Activated naive CD8-positive, alpha-beta T cell treated with anti-CD3 and anti-CD28 coated beads, Interleukin-2, amount 50 U/mL, for 24 hours (primary cell): ENCODE results near the gene SPAG16.
"Not testable (repeated sequence)": the region's sequence is repeated elsewhere in the genome, so short reads cannot be mapped to it uniquely, and the experiment has no call there.

Experiments used
- ATAC-seq: fragments of 150-1000 bp; cut with Tn5 transposase; one replicate; pipeline ENCODE4 v1.10.0; 2021
- DNase-seq: peaks from one replicate; pipeline ENCODE4 v3.0.0; 2021
- H3K27ac Mint-ChIP-seq: one replicate; pipeline ENCODE4 v1.8.0; 2021; ENCODE audit warnings: mild to moderate bottlenecking, mixed read lengths
- H3K27me3 Mint-ChIP-seq: one replicate; pipeline ENCODE4 v1.8.0; 2021; ENCODE audit warnings: mixed read lengths
- H3K36me3 Mint-ChIP-seq: one replicate; pipeline ENCODE4 v1.8.0; 2021; ENCODE audit warnings: low read depth, mixed read lengths
- H3K4me1 Mint-ChIP-seq: one replicate; pipeline ENCODE4 v1.8.0; 2021; ENCODE audit warnings: mixed read lengths
- H3K4me3 Mint-ChIP-seq: one replicate; pipeline ENCODE4 v1.8.0; 2021; ENCODE audit warnings: mild to moderate bottlenecking, moderate library complexity, mixed read lengths
- H3K9me3 Mint-ChIP-seq: one replicate; pipeline ENCODE4 v1.8.0; 2021; ENCODE audit warnings: mixed read lengths

SPAG16 gene

GRCh38 chr2:213703406-213704098, 419.3 kb downstream of the SPAG16 start:
- Mint-ChIP-seq H3K27me3 (no peaks in the 10 kb centered on the region), H3K4me1 (no peaks in the 10 kb centered on the region), H3K36me3 (no peaks in the 10 kb centered on the region), H3K4me3 (no peak overlapping the region), H3K27ac (no peak overlapping the region), H3K9me3 (peaks cover 8% of the 10 kb centered on the region)
- no peak for DNase-seq
- ATAC-seq = no peak

- Mint-ChIP-seq H3K4me3 (no peak overlapping the region), H3K27me3 (no peaks in the 10 kb centered on the region), H3K9me3 (peaks cover 4% of the 10 kb centered on the region), H3K36me3 (no peaks in the 10 kb centered on the region), H3K27ac (no peak overlapping the region), H3K4me1 (no peaks in the 10 kb centered on the region)
- ATAC-seq (no peak), DNase-seq (no peak)
These were observed 425.9 kb downstream of the SPAG16 start for GRCh38 chr2:213710164-213710563.

- not testable (repeated sequence) for DNase-seq, H3K4me1 Mint-ChIP-seq, ATAC-seq, H3K27ac Mint-ChIP-seq, H3K36me3 Mint-ChIP-seq, H3K9me3 Mint-ChIP-seq, H3K27me3 Mint-ChIP-seq, H3K4me3 Mint-ChIP-seq
These were observed 434.1 kb downstream of the SPAG16 start for GRCh38 chr2:213718411-213718810.

- Mint-ChIP-seq H3K27me3 (no peaks in the 10 kb centered on the region), H3K9me3 (peaks cover 9% of the 10 kb centered on the region), H3K27ac (no peak overlapping the region), H3K36me3 (no peaks in the 10 kb centered on the region), H3K4me3 (no peak overlapping the region), H3K4me1 (no peaks in the 10 kb centered on the region)
- ATAC-seq (no peak), DNase-seq (no peak)
These were observed 438.3 kb downstream of the SPAG16 start for GRCh38 chr2:213722565-213722964.

- H3K4me3 Mint-ChIP-seq = no peak overlapping the region
- no peaks in the 10 kb centered on the region for H3K27me3 Mint-ChIP-seq
- H3K9me3 Mint-ChIP-seq = peaks cover 9% of the 10 kb centered on the region
- H3K27ac Mint-ChIP-seq = no peak overlapping the region
- DNase-seq (no peak), ATAC-seq (no peak)
- H3K4me1 Mint-ChIP-seq = no peaks in the 10 kb centered on the region
- no peaks in the 10 kb centered on the region for H3K36me3 Mint-ChIP-seq
These were observed 438.8 kb downstream of the SPAG16 start for GRCh38 chr2:213723041-213723560.

GRCh38 chr2:213723707-213724106, 439.4 kb downstream of the SPAG16 start:
- Mint-ChIP-seq H3K4me3 (no peak overlapping the region), H3K4me1 (no peaks in the 10 kb centered on the region), H3K9me3 (peaks cover 9% of the 10 kb centered on the region), H3K27ac (no peak overlapping the region), H3K27me3 (no peaks in the 10 kb centered on the region), H3K36me3 (no peaks in the 10 kb centered on the region)
- DNase-seq (no peak), ATAC-seq (no peak)

- no peak for DNase-seq
- Mint-ChIP-seq H3K27me3 (no peaks in the 10 kb centered on the region), H3K27ac (no peak overlapping the region), H3K9me3 (peaks cover 5% of the 10 kb centered on the region), H3K4me1 (no peaks in the 10 kb centered on the region), H3K4me3 (no peak overlapping the region), H3K36me3 (no peaks in the 10 kb centered on the region)
- ATAC-seq = no peak
These were observed 441.8 kb downstream of the SPAG16 start for GRCh38 chr2:213726101-213726500.

- Mint-ChIP-seq H3K4me3 (no peak overlapping the region), H3K9me3 (peaks cover 6% of the 10 kb centered on the region), H3K27ac (no peak overlapping the region), H3K4me1 (no peaks in the 10 kb centered on the region), H3K27me3 (no peaks in the 10 kb centered on the region), H3K36me3 (no peaks in the 10 kb centered on the region)
- ATAC-seq (no peak), DNase-seq (no peak)
These were observed 449.6 kb downstream of the SPAG16 start for GRCh38 chr2:213733893-213734292.

- DNase-seq (no peak), ATAC-seq (no peak)
- Mint-ChIP-seq H3K27me3 (no peaks in the 10 kb centered on the region), H3K4me3 (no peak overlapping the region), H3K36me3 (no peaks in the 10 kb centered on the region), H3K4me1 (no peaks in the 10 kb centered on the region), H3K27ac (no peak overlapping the region), H3K9me3 (no peaks in the 10 kb centered on the region)
These were observed 456.2 kb downstream of the SPAG16 start for GRCh38 chr2:213740453-213740852.

- H3K27me3 Mint-ChIP-seq = no peaks in the 10 kb centered on the region
- H3K4me1 Mint-ChIP-seq = no peaks in the 10 kb centered on the region
- no peak overlapping the region for H3K27ac Mint-ChIP-seq
- DNase-seq (no peak), ATAC-seq (no peak)
- H3K4me3 Mint-ChIP-seq = no peak overlapping the region
- no peaks in the 10 kb centered on the region for H3K36me3 Mint-ChIP-seq
- no peaks in the 10 kb centered on the region for H3K9me3 Mint-ChIP-seq
These were observed 467.2 kb downstream of the SPAG16 start for GRCh38 chr2:213751446-213751845.

- Mint-ChIP-seq H3K27ac (no peak overlapping the region), H3K27me3 (no peaks in the 10 kb centered on the region), H3K4me1 (no peaks in the 10 kb centered on the region), H3K36me3 (no peaks in the 10 kb centered on the region), H3K9me3 (no peaks in the 10 kb centered on the region), H3K4me3 (no peak overlapping the region)
- ATAC-seq (no peak), DNase-seq (no peak)
These were observed 468.3 kb downstream of the SPAG16 start for GRCh38 chr2:213752575-213752974.

- Mint-ChIP-seq H3K4me3 (no peak overlapping the region), H3K4me1 (no peaks in the 10 kb centered on the region), H3K36me3 (no peaks in the 10 kb centered on the region), H3K27me3 (no peaks in the 10 kb centered on the region), H3K27ac (no peak overlapping the region), H3K9me3 (peaks cover 4% of the 10 kb centered on the region)
- no peak for DNase-seq
- no peak for ATAC-seq
These were observed 473.3 kb downstream of the SPAG16 start for GRCh38 chr2:213757525-213757924.

GRCh38 chr2:213763354-213763753, 479.1 kb downstream of the SPAG16 start:
- DNase-seq (no peak), ATAC-seq (no peak)
- Mint-ChIP-seq H3K4me3 (no peak overlapping the region), H3K27ac (no peak overlapping the region), H3K9me3 (peaks cover 4% of the 10 kb centered on the region), H3K27me3 (no peaks in the 10 kb centered on the region), H3K4me1 (peaks cover 2% of the 10 kb centered on the region), H3K36me3 (no peaks in the 10 kb centered on the region)

GRCh38 chr2:213763963-213764362, 479.7 kb downstream of the SPAG16 start:
- peaks cover 2% of the 10 kb centered on the region for H3K4me1 Mint-ChIP-seq
- H3K4me3 Mint-ChIP-seq = no peak overlapping the region
- DNase-seq = no peak
- ATAC-seq = no peak
- no peaks in the 10 kb centered on the region for H3K27me3 Mint-ChIP-seq
- no peak overlapping the region for H3K27ac Mint-ChIP-seq
- H3K9me3 Mint-ChIP-seq = peaks cover 4% of the 10 kb centered on the region
- no peaks in the 10 kb centered on the region for H3K36me3 Mint-ChIP-seq

GRCh38 chr2:213764849-213765248, 480.6 kb downstream of the SPAG16 start:
- DNase-seq (no peak), ATAC-seq (no peak)
- H3K27me3 Mint-ChIP-seq = no peaks in the 10 kb centered on the region
- no peak overlapping the region for H3K4me3 Mint-ChIP-seq
- H3K9me3 Mint-ChIP-seq = peaks cover 4% of the 10 kb centered on the region
- no peaks in the 10 kb centered on the region for H3K36me3 Mint-ChIP-seq
- H3K27ac Mint-ChIP-seq = no peak overlapping the region
- H3K4me1 Mint-ChIP-seq = peaks cover 2% of the 10 kb centered on the region

- H3K27ac Mint-ChIP-seq = no peak overlapping the region
These were observed 481.8 kb downstream of the SPAG16 start for GRCh38 chr2:213766062-213766461.

More at GRCh38 chr2:213766062-213766461, 481.8 kb downstream of the SPAG16 start:
- ATAC-seq = no peak
- H3K36me3 Mint-ChIP-seq = no peaks in the 10 kb centered on the region
- peaks cover 2% of the 10 kb centered on the region for H3K9me3 Mint-ChIP-seq
- no peak for DNase-seq
- peaks cover 2% of the 10 kb centered on the region for H3K4me1 Mint-ChIP-seq
- no peaks in the 10 kb centered on the region for H3K27me3 Mint-ChIP-seq
- no peak overlapping the region for H3K4me3 Mint-ChIP-seq
